ENCODE data around the gene MND1.

DNA sequence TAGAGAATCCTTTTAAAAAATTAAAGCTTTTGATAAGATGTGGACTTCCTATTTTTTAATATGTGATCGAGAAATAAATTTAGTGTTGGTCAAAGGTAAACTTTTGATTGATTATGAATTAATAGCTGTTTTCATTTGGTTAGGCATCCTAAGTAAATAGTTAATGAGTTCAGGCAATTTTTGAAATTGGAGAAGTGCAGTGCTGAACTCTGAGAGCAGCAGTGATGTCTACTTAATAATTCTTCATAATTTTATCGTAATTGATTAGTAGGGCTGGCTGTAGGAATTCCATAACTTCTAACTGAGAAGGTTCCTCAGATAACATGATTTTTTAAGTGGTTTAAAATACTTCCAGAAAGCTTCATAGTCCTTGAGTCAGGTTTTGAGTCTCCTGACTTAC is 1.5 kb downstream of the MND1 start:
- TF ChIP-seq CTCF (IDR thresholded peaks at IDR 0.05): no peak
- TF ChIP-seq POLR2A (IDR thresholded peaks at IDR 0.05): no peak

All from lower leg skin (tissue), 3 donors.